ENCODE data around the gene CMPK2. TPM values are rescaled to one million over a fixed set of nuclear protein-coding genes. Genes with fewer than 3 reads are reported as not detected.

Gene CMPK2
- polyA plus RNA-seq, 3 donors from 2014 or later: 5.2 to 10.9 (median 8.0) TPM

DNA sequence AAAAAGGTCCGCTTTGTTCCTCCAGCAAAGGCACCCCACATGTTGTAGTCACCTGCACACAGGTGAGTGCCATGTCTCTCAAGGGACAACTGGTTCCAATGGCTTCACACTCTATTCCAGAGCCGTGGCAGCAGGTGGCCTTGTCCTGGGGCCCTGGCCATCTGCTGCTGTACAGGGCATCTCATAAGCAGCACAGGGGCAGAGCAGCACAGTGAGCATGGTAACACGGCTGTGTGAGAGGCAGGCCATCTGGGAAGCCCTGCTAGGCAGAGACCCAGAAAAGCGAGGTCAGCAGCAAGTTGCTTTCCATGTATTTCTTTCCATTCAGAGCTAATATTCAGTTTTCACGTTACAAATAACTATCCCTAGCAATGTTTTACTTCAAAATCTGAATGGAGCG is 54.7 kb downstream of the CMPK2 start:
- H3K9me3 Mint-ChIP-seq: no peaks in the 10 kb centered on the region
- no peak for DNase-seq
- H3K4me3 Mint-ChIP-seq: no peak overlapping the region
- no peaks in the 10 kb centered on the region for H3K36me3 Mint-ChIP-seq
- no peak overlapping the region for H3K27ac Mint-ChIP-seq
- no peaks in the 10 kb centered on the region for H3K4me1 Mint-ChIP-seq
- H3K27me3 Mint-ChIP-seq (ENCODE audit: low read depth in 3 of 3): peaks cover 3 to 8% (median 7%) of the 10 kb centered on the region in 3 donors

DNA sequence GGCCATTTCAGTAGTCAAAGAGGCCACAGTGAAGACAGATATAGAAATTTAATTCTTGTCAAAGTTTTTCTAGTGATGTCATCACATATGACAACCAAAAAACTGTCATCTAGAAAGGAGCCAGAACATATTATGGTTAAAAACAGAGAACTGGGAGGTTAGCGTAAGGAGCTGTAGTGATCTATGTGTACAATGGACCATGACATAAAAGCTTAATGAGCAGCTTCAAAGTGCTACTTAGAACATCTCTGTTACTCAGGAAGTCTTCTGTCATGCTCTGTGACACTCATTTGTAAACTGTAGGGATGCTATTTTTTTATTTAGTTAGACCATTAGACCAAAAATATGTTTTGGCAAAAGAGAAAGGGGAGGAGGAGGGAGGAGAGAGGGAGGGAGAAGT is 57.3 kb downstream of the CMPK2 start:
- Mint-ChIP-seq H3K4me3 (no peak overlapping the region), H3K9me3 (no peaks in the 10 kb centered on the region), H3K27me3 (ENCODE audit: low read depth in 3 of 3) (peaks cover 3 to 19% (median 8%) of the 10 kb centered on the region in 3 donors), H3K4me1 (no peaks in the 10 kb centered on the region), H3K27ac (no peak overlapping the region), H3K36me3 (no peaks in the 10 kb centered on the region)
- no peak for DNase-seq

DNA sequence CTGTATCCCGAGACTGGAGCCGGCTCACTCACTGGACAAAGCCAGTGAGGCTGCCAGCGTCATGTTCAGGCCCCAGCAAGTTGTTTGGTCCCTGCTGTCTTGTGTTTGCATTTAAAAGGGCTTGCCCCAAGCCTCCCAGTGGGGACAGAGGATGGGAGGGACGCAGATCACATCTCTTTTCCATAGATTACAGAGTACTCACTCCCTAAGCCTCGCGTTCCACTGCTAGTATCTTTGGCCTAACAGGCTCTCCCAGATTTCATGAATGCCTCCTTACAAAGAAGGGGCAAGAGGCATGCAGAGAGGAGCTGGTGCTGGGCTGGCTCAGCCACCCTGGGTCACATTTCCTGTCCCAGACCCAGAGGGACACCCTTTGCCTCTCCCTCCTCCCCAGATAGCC is 59.1 kb downstream of the CMPK2 start:
- DNase-seq: no peak
- Mint-ChIP-seq H3K27me3 (ENCODE audit: low read depth in 3 of 3) (peaks cover 2 to 22% (median 9%) of the 10 kb centered on the region in 3 donors), H3K36me3 (no peaks in the 10 kb centered on the region), H3K27ac (no peak overlapping the region), H3K4me1 (no peaks in the 10 kb centered on the region), H3K9me3 (no peaks in the 10 kb centered on the region), H3K4me3 (no peak overlapping the region)

DNA sequence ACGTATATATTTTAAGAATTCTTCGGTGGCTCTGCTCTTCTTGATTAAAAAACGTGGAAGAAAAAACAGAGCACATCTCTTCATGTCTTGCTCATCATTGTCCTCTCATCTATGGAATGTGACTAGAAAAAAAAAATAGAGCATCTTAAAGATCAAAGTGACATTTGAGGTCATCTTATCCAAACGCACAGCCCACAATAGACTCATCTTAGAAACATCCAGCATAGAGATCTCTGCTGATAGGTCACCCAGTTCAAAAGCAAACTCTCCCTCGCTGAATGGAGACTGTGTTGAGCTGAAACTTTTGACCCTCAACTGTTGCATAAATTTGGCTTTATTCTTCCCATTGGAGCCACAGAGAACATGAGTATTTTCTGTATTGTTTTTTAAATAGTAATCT is 65.2 kb downstream of the CMPK2 start:
- Mint-ChIP-seq H3K27me3 (ENCODE audit: low read depth in 3 of 3) (peaks cover 0 to 16% (median 4%) of the 10 kb centered on the region in 3 donors), H3K27ac (no peak overlapping the region), H3K9me3 (no peaks in the 10 kb centered on the region), H3K4me3 (no peak overlapping the region), H3K36me3 (no peaks in the 10 kb centered on the region), H3K4me1 (no peaks in the 10 kb centered on the region)
- DNase-seq: no peak

Other genes starting within 250 kb of the CMPK2 start
- 10 to 100 TPM in 1 of 3 donors, 1 to 10 TPM in 2; 1.2 to 16.5 (median 5.8) TPM for gene RSAD2, start 11.9 kb upstream of the CMPK2 start, polyA plus RNA-seq
- 1 to 10 TPM; 6.4 to 9.1 (median 7.7) TPM for gene RNF144A, start 51.5 kb upstream of the CMPK2 start, polyA plus RNA-seq